CD8-positive, alpha-beta memory T cell (primary cell): ENCODE data around the gene PLA2G10. TPM values are rescaled to one million over a fixed set of nuclear protein-coding genes. Genes with fewer than 3 reads are reported as not detected.
A peak's percentile ranks its signal among the peaks of the same experiment; 100 is the strongest.

ENCODE experiments used
- CTCF ChIA-PET: fragments of 350-600 bp; sonication (Branson Sonifier 250); formaldehyde crosslinking; loops from one replicate; lab custom pipeline; 2021; ENCODE audit warnings: antibody characterized with exemption; lab: Charles Lee
- POLR2A ChIA-PET: fragments of 350-600 bp; sonication (Branson Sonifier 250); formaldehyde crosslinking; loops from one replicate; lab custom pipeline; 2021; ENCODE audit warnings: antibody characterized with exemption; lab: Charles Lee
- DNase-seq, 5 donors: peaks; one replicate each; pipeline versions ENCODE4 v3.0.0 to v3.0.0-alpha.2; 2020 to 2022; ENCODE audit warnings: mixed read lengths in 1 of 5
- H3K27ac ChIP-seq: one replicate; pipeline ENCODE4 v1.7.0; 2013; ENCODE audit warnings: low read depth, mild to moderate bottlenecking, low read length, moderate library complexity
- H3K27me3 ChIP-seq: 2 replicates; pipeline ENCODE4 v1.7.0; 2013; ENCODE audit warnings: low read length, mild to moderate bottlenecking; ENCODE audit not compliant: insufficient read depth, poor library complexity, severe bottlenecking
- H3K36me3 ChIP-seq: 2 replicates; pipeline ENCODE4 v1.7.0; 2013; ENCODE audit warnings: mild to moderate bottlenecking, low read length, moderate library complexity; ENCODE audit not compliant: insufficient read depth
- H3K4me1 ChIP-seq: 2 replicates; pipeline ENCODE4 v1.7.0; 2013; ENCODE audit warnings: mild to moderate bottlenecking, low read length, moderate library complexity; ENCODE audit not compliant: insufficient read depth
- H3K4me3 ChIP-seq: 2 replicates; pipeline ENCODE4 v1.7.0; 2013; ENCODE audit warnings: mild to moderate bottlenecking, low read length
- H3K9me3 ChIP-seq: 2 replicates; pipeline ENCODE4 v1.7.0; 2013; ENCODE audit warnings: mild to moderate bottlenecking, low read length
- H3K27ac Mint-ChIP-seq, 8 donors: one replicate each; pipeline ENCODE4 v1.8.0; 2020 to 2021; ENCODE audit warnings: mixed read lengths in 8 of 8, mild to moderate bottlenecking in 6 of 8, inconsistent platforms in 3 of 8, moderate library complexity in 3 of 8
- H3K27me3 Mint-ChIP-seq, 2 donors: one replicate each; pipeline ENCODE4 v1.8.0; 2020 to 2021; ENCODE audit warnings: mixed read lengths in 2 of 2, mild to moderate bottlenecking in 1 of 2, moderate library complexity in 1 of 2
- H3K36me3 Mint-ChIP-seq, 3 donors: one replicate each; pipeline ENCODE4 v1.8.0; 2020 to 2021; ENCODE audit warnings: mixed read lengths in 3 of 3, inconsistent platforms in 1 of 3, mild to moderate bottlenecking in 1 of 3
- H3K4me1 Mint-ChIP-seq, 3 donors: one replicate each; pipeline ENCODE4 v1.8.0; 2020 to 2021; ENCODE audit warnings: mixed read lengths in 3 of 3, inconsistent platforms in 1 of 3, mild to moderate bottlenecking in 1 of 3
- H3K4me3 Mint-ChIP-seq, 7 donors: one replicate each; pipeline ENCODE4 v1.8.0; 2020 to 2021; ENCODE audit warnings: mixed read lengths in 7 of 7, mild to moderate bottlenecking in 6 of 7, moderate library complexity in 4 of 7, inconsistent platforms in 2 of 7
- H3K9me3 Mint-ChIP-seq, 5 donors: one replicate each; pipeline ENCODE4 v1.8.0; 2020 to 2022; ENCODE audit warnings: mixed read lengths in 5 of 5, mild to moderate bottlenecking in 3 of 5, moderate library complexity in 2 of 5, inconsistent platforms in 1 of 5
- polyA plus RNA-seq: library from polyadenylated mRNA; unstranded; fragments of 300-500 nt; fragmentation: Illumina TruSeq; gene quantifications from one replicate; pipeline ENCODE4 v1.2.3, GENCODE V29; 2021
- total RNA-seq, 2 experiments: library from RNA; stranded (reverse); gene quantifications; one replicate each; pipeline ENCODE4 v1.2.3, GENCODE V29; 2021

Gene PLA2G10
- total and polyA plus RNA-seq, 3 experiments from 2014 or later = not detected

DNA sequence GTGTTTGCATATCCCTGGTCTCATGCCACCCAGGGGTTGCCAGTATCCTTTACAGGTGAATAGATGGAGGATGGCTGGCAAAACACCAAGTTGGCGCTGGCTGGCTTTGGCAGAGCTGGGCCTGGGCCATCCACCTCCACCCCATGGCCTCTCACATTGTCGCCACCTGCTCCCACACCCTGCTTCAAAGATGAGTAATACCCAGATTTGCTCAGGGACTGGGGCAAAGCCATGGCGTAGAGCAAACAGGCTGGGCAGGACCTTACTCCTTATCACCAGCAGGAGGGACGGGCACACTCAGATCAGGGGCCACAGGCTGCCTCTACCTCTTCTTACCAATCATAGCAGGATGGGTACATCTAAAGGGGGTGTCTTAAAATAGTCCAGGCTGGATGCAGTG is 24.3 kb downstream of the PLA2G10 start:
- H3K27me3 ChIP-seq = no peaks in the 10 kb centered on the region
- Mint-ChIP-seq H3K9me3 (no peaks in the 10 kb centered on the region), H3K4me1 (peaks cover 7 to 20% (median 14%) of the 10 kb centered on the region in 3 donors), H3K36me3 (peaks cover 0 to 48% (median 10%) of the 10 kb centered on the region in 3 donors), H3K4me3 (no peak overlapping the region), H3K27me3 (no peaks in the 10 kb centered on the region), H3K27ac (no peak overlapping the region)
- DNase-seq = no peak
- peaks cover 17% of the 10 kb centered on the region for H3K36me3 ChIP-seq
- no peak overlapping the region for H3K27ac ChIP-seq
- no peak overlapping the region for H3K4me3 ChIP-seq
- H3K9me3 ChIP-seq = no peaks in the 10 kb centered on the region
- no peaks in the 10 kb centered on the region for H3K4me1 ChIP-seq
- ChIA-PET CTCF (no interaction called here), POLR2A (no interaction called here)

DNA sequence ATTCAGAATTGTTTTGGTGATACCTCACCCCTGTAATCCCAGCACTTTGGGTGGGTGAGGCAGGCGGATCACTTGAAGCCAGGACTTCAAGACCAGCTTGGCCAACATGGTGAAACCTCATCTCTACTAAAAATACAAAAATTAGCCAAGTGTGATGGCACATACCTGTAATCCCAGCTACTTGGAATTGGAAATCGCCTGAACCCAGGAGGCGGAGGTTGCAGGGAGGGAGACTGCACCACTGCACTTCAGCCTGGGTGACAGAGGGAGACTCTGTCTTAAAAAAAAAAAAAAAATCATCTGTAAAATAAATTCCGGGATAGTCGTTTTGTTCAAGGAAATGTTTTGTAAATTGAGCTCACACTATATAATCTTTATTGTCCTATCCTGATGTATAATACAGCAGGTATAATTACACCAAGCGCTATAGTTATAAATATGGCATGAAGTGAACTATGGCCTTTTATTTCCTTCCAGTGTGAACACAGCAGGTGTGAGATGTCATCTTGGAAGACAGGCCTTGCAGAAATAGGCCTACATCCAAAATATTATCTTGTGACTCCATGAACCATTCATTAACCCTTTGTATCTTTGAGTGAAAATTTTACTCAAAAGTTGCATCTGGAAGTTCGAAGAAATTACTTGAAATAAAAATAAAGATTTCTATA is 25.4 kb downstream of the PLA2G10 start:
- Histone ChIP-seq H3K4me3 (no peak overlapping the region), H3K27me3 (no peaks in the 10 kb centered on the region), H3K27ac (no peak overlapping the region), H3K4me1 (no peaks in the 10 kb centered on the region), H3K9me3 (no peaks in the 10 kb centered on the region), H3K36me3 (peaks cover 27% of the 10 kb centered on the region)
- Mint-ChIP-seq H3K4me1 (peaks cover 6 to 16% (median 8%) of the 10 kb centered on the region in 3 donors), H3K36me3 (peaks cover 0 to 58% (median 10%) of the 10 kb centered on the region in 3 donors), H3K27ac (no peak overlapping the region), H3K27me3 (no peaks in the 10 kb centered on the region), H3K9me3 (no peaks in the 10 kb centered on the region), H3K4me3 (no peak overlapping the region)
- DNase-seq = no peak
- ChIA-PET POLR2A (no interaction called here), CTCF (no interaction called here)

- ChIA-PET POLR2A (no interaction called here), CTCF (no interaction called here)
- no peak for DNase-seq
- Mint-ChIP-seq H3K36me3 (peaks cover 0 to 67% (median 12%) of the 10 kb centered on the region in 3 donors), H3K4me3 (no peak overlapping the region), H3K9me3 (no peaks in the 10 kb centered on the region), H3K27me3 (no peaks in the 10 kb centered on the region), H3K27ac (peak overlapping the region in 1 of 8 donors; percentile 32), H3K4me1 (peaks cover 3 to 9% (median 4%) of the 10 kb centered on the region in 3 donors)
- no peaks in the 10 kb centered on the region for H3K27me3 ChIP-seq
- H3K27ac ChIP-seq = no peak overlapping the region
- H3K36me3 ChIP-seq = peaks cover 32% of the 10 kb centered on the region
- no peaks in the 10 kb centered on the region for H3K4me1 ChIP-seq
- no peak overlapping the region for H3K4me3 ChIP-seq
- no peaks in the 10 kb centered on the region for H3K9me3 ChIP-seq
These were observed 26.5 kb downstream of the PLA2G10 start for GRCh38 chr16:14667347-14668266.

GRCh38 chr16:14658063-14658462 is 36.0 kb downstream of the PLA2G10 start:
- Mint-ChIP-seq H3K36me3 (peaks cover 0 to 68% (median 10%) of the 10 kb centered on the region in 3 donors), H3K9me3 (no peaks in the 10 kb centered on the region), H3K27me3 (no peaks in the 10 kb centered on the region), H3K27ac (peak overlapping the region in 4 of 8 donors; percentile 35 to 88 (median 70)), H3K4me1 (peaks cover 0 to 3% (median 1%) of the 10 kb centered on the region in 3 donors), H3K4me3 (no peak overlapping the region)
- Histone ChIP-seq H3K36me3 (peaks cover 21% of the 10 kb centered on the region), H3K9me3 (no peaks in the 10 kb centered on the region), H3K27me3 (no peaks in the 10 kb centered on the region), H3K4me3 (no peak overlapping the region), H3K27ac (no peak overlapping the region), H3K4me1 (no peaks in the 10 kb centered on the region)
- ChIA-PET CTCF (no interaction called here), POLR2A (no interaction called here)
- DNase-seq = no peak

DNA sequence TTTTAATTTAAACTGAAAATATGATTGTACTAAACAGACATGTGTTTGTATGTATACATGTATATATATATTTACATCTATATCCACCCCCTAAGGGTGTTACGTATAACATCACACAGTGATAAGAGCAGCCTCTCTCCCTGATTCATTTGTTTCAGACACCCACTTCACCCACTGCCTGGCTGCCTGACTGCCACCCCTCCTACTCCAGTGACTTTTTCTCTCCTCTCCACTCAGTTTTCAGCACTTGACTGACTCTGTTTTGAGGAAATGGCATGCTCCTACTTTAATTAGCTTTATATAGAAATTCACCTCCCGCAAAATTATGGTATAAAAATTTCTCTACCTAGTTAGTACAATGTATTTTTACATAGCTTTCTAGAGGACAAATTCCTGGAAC is 41.4 kb downstream of the PLA2G10 start:
- H3K27ac Mint-ChIP-seq = peak overlapping the region in 2 of 8 donors; percentile 35 to 51
- peaks cover 0 to 2% (median 0%) of the 10 kb centered on the region in 3 donors for H3K4me1 Mint-ChIP-seq
- ChIA-PET POLR2A (no interaction called here), CTCF (no interaction called here)
- Histone ChIP-seq H3K27ac (no peak overlapping the region), H3K4me3 (no peak overlapping the region), H3K27me3 (no peaks in the 10 kb centered on the region), H3K9me3 (no peaks in the 10 kb centered on the region), H3K4me1 (no peaks in the 10 kb centered on the region), H3K36me3 (peaks cover 34% of the 10 kb centered on the region)
- H3K4me3 Mint-ChIP-seq = no peak overlapping the region
- no peaks in the 10 kb centered on the region for H3K9me3 Mint-ChIP-seq
- H3K27me3 Mint-ChIP-seq = no peaks in the 10 kb centered on the region
- peaks cover 5 to 74% (median 19%) of the 10 kb centered on the region in 3 donors for H3K36me3 Mint-ChIP-seq
- no peak for DNase-seq

DNA sequence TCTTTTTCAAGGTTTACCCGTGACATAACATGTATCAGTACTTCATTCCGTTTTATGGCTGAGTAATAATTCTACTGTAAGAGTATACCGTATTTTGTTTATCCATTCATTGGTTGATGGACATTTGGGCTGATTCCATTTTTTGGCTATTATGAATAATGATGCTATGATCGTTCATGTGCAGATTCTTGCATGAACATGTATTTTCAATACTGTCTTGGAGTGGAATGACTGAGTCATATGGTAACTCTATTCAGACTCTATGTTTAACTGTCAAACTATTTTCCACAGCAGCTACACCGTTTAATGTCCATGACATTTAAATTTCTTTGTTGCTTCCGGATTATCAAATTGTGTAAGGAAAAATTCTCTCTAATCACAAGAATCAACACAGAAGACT is 43.5 kb downstream of the PLA2G10 start:
- ChIA-PET POLR2A (no interaction called here), CTCF (no interaction called here)
- DNase-seq = no peak
- Mint-ChIP-seq H3K4me3 (no peak overlapping the region), H3K27me3 (no peaks in the 10 kb centered on the region), H3K4me1 (peaks cover 0 to 2% (median under 1%) of the 10 kb centered on the region in 3 donors), H3K27ac (peak overlapping the region in 1 of 8 donors; percentile 50), H3K36me3 (peaks cover 5 to 70% (median 17%) of the 10 kb centered on the region in 3 donors), H3K9me3 (no peaks in the 10 kb centered on the region)
- Histone ChIP-seq H3K36me3 (peaks cover 35% of the 10 kb centered on the region), H3K9me3 (no peaks in the 10 kb centered on the region), H3K27ac (no peak overlapping the region), H3K27me3 (no peaks in the 10 kb centered on the region), H3K4me3 (no peak overlapping the region), H3K4me1 (no peaks in the 10 kb centered on the region)

GRCh38 chr16:14649816-14650215 is 44.3 kb downstream of the PLA2G10 start:
- H3K36me3 Mint-ChIP-seq = peaks cover 5 to 71% (median 19%) of the 10 kb centered on the region in 3 donors
- H3K9me3 ChIP-seq = no peaks in the 10 kb centered on the region
- POLR2A ChIA-PET = no interaction called here
- no peak overlapping the region for H3K27ac ChIP-seq
- no peaks in the 10 kb centered on the region for H3K27me3 ChIP-seq
- H3K4me1 Mint-ChIP-seq = peaks cover 2 to 4% (median 3%) of the 10 kb centered on the region in 3 donors
- no peak for DNase-seq
- H3K4me3 Mint-ChIP-seq = no peak overlapping the region
- CTCF ChIA-PET = no interaction called here
- H3K36me3 ChIP-seq = peaks cover 43% of the 10 kb centered on the region
- H3K27me3 Mint-ChIP-seq = no peaks in the 10 kb centered on the region
- no peaks in the 10 kb centered on the region for H3K9me3 Mint-ChIP-seq
- no peak overlapping the region for H3K4me3 ChIP-seq
- H3K27ac Mint-ChIP-seq = peak overlapping the region in 1 of 8 donors; percentile 38
- no peaks in the 10 kb centered on the region for H3K4me1 ChIP-seq

DNA sequence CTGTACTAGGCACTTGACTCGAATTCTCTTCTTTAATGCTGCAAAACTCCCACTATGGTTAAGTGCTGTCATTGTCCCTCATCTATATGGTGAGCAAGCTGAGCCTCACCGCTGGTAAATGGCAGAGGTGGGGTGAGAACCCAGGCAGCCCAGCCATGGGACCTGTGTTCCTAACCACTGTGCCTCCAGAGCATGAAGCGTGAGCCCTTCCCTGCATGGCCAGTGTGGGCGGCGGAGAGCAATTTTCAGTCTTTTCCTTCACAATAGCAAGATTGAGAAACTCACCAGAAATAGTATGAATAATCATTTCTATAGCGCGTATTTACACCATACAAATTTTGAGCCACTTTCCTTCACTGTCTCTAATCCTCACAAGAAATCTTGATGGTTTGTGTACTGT is 52.2 kb downstream of the PLA2G10 start:
- no peak overlapping the region for H3K27ac ChIP-seq
- H3K27me3 ChIP-seq = no peaks in the 10 kb centered on the region
- Mint-ChIP-seq H3K4me3 (no peak overlapping the region), H3K36me3 (peaks cover 0 to 71% (median 4%) of the 10 kb centered on the region in 3 donors), H3K9me3 (no peaks in the 10 kb centered on the region), H3K27ac (peak overlapping the region in 6 of 8 donors; percentile 47 to 93 (median 76)), H3K4me1 (peaks cover 24 to 46% (median 40%) of the 10 kb centered on the region in 3 donors), H3K27me3 (no peaks in the 10 kb centered on the region)
- no peaks in the 10 kb centered on the region for H3K9me3 ChIP-seq
- peaks cover 14% of the 10 kb centered on the region for H3K36me3 ChIP-seq
- no peaks in the 10 kb centered on the region for H3K4me1 ChIP-seq
- no peak overlapping the region for H3K4me3 ChIP-seq
- POLR2A ChIA-PET = no interaction called here
- CTCF ChIA-PET = no interaction called here
- DNase-seq = no peak
